ENCODE results near the gene TEPSIN. TPM values are rescaled to one million over a fixed set of nuclear protein-coding genes. Genes with fewer than 3 reads are reported as not detected.

The TEPSIN gene
- total RNA-seq, 4 donors from 2014 or later = 21.7 to 53.7 (median 28.8) TPM

DNA sequence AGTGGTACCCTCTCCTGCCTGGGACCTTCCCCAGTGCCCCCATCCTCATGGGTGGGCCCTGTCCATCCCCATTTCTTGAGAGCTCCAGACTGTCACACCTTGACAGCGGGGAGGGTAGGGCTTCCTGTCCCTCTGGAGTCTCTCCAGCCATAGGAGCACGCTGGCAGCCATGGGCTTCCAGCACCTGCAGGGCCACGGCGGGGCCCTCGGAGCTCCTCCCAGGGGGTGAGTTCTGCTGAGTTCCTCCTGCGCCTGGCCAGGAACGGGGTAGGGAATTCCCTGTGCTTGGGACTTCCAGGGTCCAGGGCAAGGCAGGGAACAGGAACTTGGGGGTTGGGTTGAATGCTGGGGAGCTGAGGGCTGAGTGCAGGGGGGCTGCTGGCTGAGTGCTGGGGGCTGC is 49.8 kb downstream of the TEPSIN start:
- TF ChIP-seq, protein P1, sequence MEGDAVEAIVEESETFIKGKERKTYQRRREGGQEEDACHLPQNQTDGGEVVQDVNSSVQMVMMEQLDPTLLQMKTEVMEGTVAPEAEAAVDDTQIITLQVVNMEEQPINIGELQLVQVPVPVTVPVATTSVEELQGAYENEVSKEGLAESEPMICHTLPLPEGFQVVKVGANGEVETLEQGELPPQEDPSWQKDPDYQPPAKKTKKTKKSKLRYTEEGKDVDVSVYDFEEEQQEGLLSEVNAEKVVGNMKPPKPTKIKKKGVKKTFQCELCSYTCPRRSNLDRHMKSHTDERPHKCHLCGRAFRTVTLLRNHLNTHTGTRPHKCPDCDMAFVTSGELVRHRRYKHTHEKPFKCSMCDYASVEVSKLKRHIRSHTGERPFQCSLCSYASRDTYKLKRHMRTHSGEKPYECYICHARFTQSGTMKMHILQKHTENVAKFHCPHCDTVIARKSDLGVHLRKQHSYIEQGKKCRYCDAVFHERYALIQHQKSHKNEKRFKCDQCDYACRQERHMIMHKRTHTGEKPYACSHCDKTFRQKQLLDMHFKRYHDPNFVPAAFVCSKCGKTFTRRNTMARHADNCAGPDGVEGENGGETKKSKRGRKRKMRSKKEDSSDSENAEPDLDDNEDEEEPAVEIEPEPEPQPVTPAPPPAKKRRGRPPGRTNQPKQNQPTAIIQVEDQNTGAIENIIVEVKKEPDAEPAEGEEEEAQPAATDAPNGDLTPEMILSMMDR (IDR thresholded peaks at IDR 0.05; ENCODE audit: low read depth) = no peak

DNA sequence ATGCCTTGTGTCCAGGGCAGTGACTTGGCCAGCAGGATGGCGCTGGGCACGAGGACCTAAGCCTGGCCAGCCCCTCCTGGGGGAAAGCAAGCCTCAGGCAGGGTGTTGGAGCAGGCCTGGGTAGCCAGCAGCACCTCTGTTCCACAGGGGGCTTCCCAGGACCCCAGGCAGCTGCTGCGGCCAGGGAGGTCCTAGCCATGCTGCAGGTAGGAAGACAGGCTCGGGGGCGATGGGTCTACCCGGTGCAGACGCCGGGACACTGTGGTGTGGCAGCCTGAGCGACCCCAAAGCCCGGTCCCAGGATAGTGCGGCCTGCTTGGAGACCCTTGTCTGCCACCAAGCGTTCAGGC is 50.4 kb downstream of the TEPSIN start:
- TF ChIP-seq, protein P1 (IDR thresholded peaks at IDR 0.05; ENCODE audit: low read depth) = no peak

DNA sequence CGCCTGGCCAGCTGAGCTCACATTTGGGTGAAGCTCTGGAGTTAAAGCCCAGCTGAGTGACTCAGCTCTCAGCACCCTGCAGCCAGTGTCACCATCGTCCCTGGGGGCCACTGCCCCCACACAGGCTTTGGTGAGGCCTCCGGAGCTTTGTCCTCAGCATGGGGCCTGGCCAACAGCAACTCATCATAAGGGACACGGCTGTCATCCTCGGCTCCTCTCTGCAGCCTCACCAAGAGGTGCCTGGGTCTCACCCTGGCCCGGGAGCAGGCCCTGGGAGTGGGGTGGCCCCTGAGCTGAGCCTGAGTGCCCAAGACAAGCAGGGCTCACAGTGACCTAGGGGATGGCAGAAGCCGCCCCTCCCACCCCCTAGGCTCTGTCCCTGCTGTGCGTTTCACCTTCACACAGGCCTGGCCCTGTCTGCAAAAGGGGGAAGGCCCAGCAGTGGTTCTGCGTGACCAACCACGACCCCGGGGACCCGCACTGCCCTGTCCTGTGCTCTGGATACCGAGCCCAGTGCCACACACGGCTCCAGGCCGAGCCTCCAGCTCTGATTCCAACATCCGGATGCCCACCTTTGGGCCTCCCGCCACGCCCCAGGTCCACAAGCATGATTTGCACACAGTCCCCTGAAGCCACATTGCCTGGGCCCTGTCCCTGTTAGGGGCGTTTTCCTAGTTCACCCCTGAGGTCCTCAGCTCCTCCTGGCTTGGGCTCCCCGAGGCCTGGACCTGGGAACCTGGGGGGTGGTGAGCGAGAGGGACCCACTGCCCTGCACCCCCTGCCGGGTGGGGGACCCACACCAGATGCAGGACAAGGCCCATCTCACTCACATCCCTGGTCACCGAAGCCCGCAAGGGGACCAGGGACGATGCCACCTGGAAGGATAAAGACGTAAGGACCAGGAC is 51.0 kb downstream of the TEPSIN start:
- TF ChIP-seq, protein P1 (IDR thresholded peaks at IDR 0.05; ENCODE audit: low read depth) = no peak

DNA sequence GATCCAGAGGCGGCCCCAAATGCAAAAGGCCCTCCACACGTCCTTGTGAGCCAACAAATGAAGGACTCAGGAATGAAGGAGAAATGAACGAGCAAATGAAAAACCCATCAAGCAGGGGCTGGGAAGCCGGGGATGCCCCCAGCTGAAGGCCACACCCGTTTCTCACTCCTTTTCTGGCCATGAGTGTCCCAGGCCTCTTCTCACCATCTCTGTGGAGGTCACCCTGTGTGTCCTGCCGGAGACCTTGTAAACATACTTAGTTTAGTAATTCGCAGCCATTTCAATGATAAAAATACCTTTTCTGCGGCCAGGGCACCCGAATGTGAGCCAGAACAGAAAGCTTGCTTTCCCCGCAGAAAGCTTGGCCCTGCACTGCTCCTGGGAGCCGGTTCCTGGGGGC is 51.7 kb downstream of the TEPSIN start:
- TF ChIP-seq, protein P1 (IDR thresholded peaks at IDR 0.05; ENCODE audit: low read depth) = no peak

DNA sequence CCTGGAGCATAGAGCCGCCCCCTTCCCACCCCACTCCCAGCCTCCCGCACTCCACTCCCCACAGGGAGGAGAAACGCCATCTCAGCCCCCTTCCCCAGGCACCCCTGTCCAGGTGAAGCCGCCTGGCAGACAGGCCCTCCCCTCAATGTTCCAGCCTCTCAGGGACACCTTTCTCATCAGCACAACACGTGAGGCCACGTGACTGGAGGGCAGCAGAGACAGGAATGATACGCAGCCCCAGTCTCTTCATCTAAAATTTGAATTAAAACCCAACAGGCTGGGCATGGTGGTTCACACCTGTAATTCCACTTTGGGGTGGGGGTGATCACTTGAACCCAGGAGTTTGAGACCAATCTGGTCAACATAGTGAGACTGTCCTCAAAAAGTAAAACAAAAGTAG is 52.7 kb downstream of the TEPSIN start:
- TF ChIP-seq, protein P1 (IDR thresholded peaks at IDR 0.05; ENCODE audit: low read depth) = no peak

DNA sequence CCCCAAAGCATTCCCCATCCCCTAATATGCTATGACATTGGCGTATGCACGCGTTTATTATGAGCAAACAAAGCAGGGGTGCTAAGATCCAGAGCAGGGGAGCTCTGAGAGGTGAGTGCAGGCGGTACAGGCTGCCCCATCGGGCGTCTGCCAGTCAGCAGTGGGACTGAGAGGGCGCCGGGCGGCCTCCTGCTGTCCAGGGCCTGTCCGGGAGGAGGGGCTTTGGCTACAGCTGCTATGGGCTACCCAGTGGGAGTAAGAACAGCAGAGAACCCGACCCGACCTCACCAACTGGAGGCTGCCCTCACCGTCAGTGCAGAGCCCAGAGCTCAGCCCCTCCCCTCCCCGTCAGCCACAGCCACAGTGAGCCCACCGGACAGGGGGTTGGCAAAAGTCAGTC is 54.3 kb downstream of the TEPSIN start:
- TF ChIP-seq, protein P1 (IDR thresholded peaks at IDR 0.05; ENCODE audit: low read depth) = no peak

DNA sequence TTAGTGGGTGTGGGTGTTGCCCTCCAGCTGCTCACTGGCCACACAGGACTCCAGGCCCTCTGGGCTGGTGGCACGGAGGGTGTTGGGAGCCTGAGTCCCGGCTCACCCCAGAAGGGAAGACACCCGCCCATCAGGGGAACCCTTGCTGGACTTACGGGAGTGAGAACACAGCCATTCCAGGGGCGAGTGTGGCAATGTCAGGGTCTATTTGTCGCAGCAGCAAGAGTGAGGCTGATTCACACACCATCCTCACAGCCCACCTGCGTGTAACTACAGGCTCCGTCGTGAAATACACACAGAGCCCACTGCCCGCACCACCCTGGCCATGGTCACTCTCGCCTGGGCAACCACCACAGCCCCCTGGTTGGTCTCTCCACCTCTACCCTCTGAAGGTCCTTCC is 55.0 kb downstream of the TEPSIN start:
- TF ChIP-seq, protein P1 (IDR thresholded peaks at IDR 0.05; ENCODE audit: low read depth) = no peak

All from subcutaneous adipose tissue (tissue), 4 donors.